Spleen (tissue), 11 donors: Measurements from ENCODE around the gene SEC62. TPM values are rescaled to one million over a fixed set of nuclear protein-coding genes. Genes with fewer than 3 reads are reported as not detected.
"Not testable (repeated sequence)": the region's sequence is repeated elsewhere in the genome, so short reads cannot be mapped to it uniquely, and the experiment has no call there.

Source experiments
- DNase-seq: peaks from one replicate; pipeline ENCODE4 v3.0.0-alpha.2; 2020
- H3K27ac ChIP-seq, 8 donors: fragments of 200-600 bp; sonication (generic) in 7 of 8; 1 replicate in 4 of 8; 2 replicates in 4 of 8; pipeline versions ENCODE4 v1.5.0 to v1.8.0; 2016 to 2021; ENCODE audit warnings: inconsistent platforms in 4 of 8, mild to moderate bottlenecking in 4 of 8, moderate library complexity in 1 of 8
- H3K27me3 ChIP-seq, 7 donors: fragments of 200-600 bp; sonication (generic) in 6 of 7; replicated peaks in 1 of 7; 1 replicate in 4 of 7; 2 replicates in 3 of 7; pipeline versions ENCODE4 v1.5.0 to v1.8.0; 2016 to 2021; ENCODE audit warnings: inconsistent platforms in 3 of 7, mild to moderate bottlenecking in 1 of 7
- H3K36me3 ChIP-seq, 6 donors: fragments of 200-600 bp; sonication (generic) in 5 of 6; 1 replicate in 4 of 6; 2 replicates in 2 of 6; pipeline versions ENCODE4 v1.5.0 to v1.8.0; 2016 to 2021; ENCODE audit warnings: inconsistent platforms in 2 of 6
- H3K4me1 ChIP-seq, 6 donors: fragments of 200-600 bp; sonication (generic) in 5 of 6; 1 replicate in 3 of 6; 2 replicates in 3 of 6; pipeline versions ENCODE4 v1.5.0 to v1.8.0; 2016 to 2021; ENCODE audit warnings: inconsistent platforms in 3 of 6
- H3K4me3 ChIP-seq, 8 donors: fragments of 200-600 bp; sonication (generic) in 7 of 8; 1 replicate in 4 of 8; 2 replicates in 4 of 8; pipeline versions ENCODE4 v1.5.0 to v1.8.0; 2016 to 2021; ENCODE audit warnings: inconsistent platforms in 4 of 8, mild to moderate bottlenecking in 4 of 8, moderate library complexity in 2 of 8
- H3K9me3 ChIP-seq, 8 donors: fragments of 200-600 bp; sonication (generic) in 7 of 8; 1 replicate in 4 of 8; 2 replicates in 4 of 8; pipeline versions ENCODE4 v1.5.0 to v1.8.0; 2016 to 2021; ENCODE audit warnings: inconsistent platforms in 4 of 8
- CTCF ChIP-seq, 11 experiments: fragments of 200-600 bp in 7 of 11; fragments of 450-650 bp in 4 of 11; sonication (generic) in 4 of 11; IDR thresholded peaks in 8 of 11; conservative IDR thresholded peaks in 3 of 11; 1 replicate in 7 of 11; 2 replicates in 4 of 11; pipeline versions ENCODE4 v1.4.0 to v1.8.0; 2016 to 2021; ENCODE audit warnings: antibody characterized with exemption in 11 of 11, inconsistent platforms in 4 of 11, mild to moderate bottlenecking in 1 of 11
- POLR2A ChIP-seq, 3 donors: fragments of 450-650 bp; IDR thresholded peaks; one replicate each; pipeline ENCODE4 v1.5.1; 2017; ENCODE audit warnings: antibody characterized with exemption in 3 of 3, mild to moderate bottlenecking in 1 of 3
- POLR2AphosphoS5 ChIP-seq, 3 donors: sonication (generic); formaldehyde crosslinking; IDR thresholded peaks; one replicate each; pipeline ENCODE4 v1.5.1; 2017; ENCODE audit warnings: antibody characterized with exemption in 3 of 3
- WGBS, 5 donors: extraction: QIAGEN DNeasy Blood & Tissue Kit in 3 of 5; methylation state at CpG; one replicate each; pipeline versions ENCODE4 v1.1.5 to v1.1.7; 2013 to 2018; 5-methylcytosine and 5-hydroxymethylcytosine counted together
- intact Hi-C: fragments of 100-400 bp; cut with DNase I; formaldehyde crosslinking; loops from one replicate; pipeline ENCODE4 v1.15.0; 2023; ENCODE audit warnings: low total_unique reads
- polyA plus RNA-seq, 3 donors: library from polyadenylated mRNA; stranded (reverse); fragments of 200-250 nt; gene quantifications; one replicate each; pipeline ENCODE4 v1.2.1, GENCODE V29; 2013
- total RNA-seq, 7 donors: library from RNA; depleted of rRNA in 3 of 7; stranded (reverse); fragments of >200 nt in 3 of 7; fragmentation: NEBNext Ultra II Directional in 4 of 7; extraction: Animal tissue kit (Norgen Biotek cat#: 25700) in 4 of 7; gene quantifications; one replicate each; pipeline versions ENCODE4 v1.1.0 to v1.2.1, GENCODE V29; 2016 to 2021
- donor health status: healthy with polysubstance abuse.
- donor health status: DM: no; HTN: no; CAD: no; lungs with moderate emphysema.
- donor health status: DM: no; HTN: no; CAD: no.
- donor health status: Bipolar disorder and iron deficiency.
- donor health status: healthy.
- donor health status: DM: no; HTN: no; CAD: no.
- donor health status: DM: yes; HTN: yes; CAD: no.

The SEC62 gene
- total and polyA plus RNA-seq, 10 donors = 32.8 to 178 (median 105) TPM

- intact Hi-C loops = no loop called here
- 67 to 76% (median 73%) methylated on average over 7 of the region's 7 CpGs for WGBS, 5 donors
- TF ChIP-seq CTCF (IDR thresholded peaks at IDR 0.05 in 8 of 11, conservative IDR thresholded peaks at IDR 0.05 in 3 of 11) (no peak), POLR2AphosphoS5 (IDR thresholded peaks at IDR 0.05) (no peak), POLR2A (IDR thresholded peaks at IDR 0.05) (no peak)
- no peak for DNase-seq
- Histone ChIP-seq H3K4me1 (peaks cover 0 to 5% (median under 1%) of the 10 kb centered on the region in 6 donors), H3K27ac (no peak overlapping the region), H3K9me3 (no peaks in the 10 kb centered on the region), H3K36me3 (no peaks in the 10 kb centered on the region), H3K27me3 (no peaks in the 10 kb centered on the region), H3K4me3 (no peak overlapping the region)
Observed at GRCh38 chr3:170012683-170013400, 46.2 kb downstream of the SEC62 start.

GRCh38 chr3:170016057-170016456 is 49.5 kb downstream of the SEC62 start:
- no peak overlapping the region for H3K27ac ChIP-seq
- 93 to 97% (median 93%) methylated on average over 3 of the region's 3 CpGs for WGBS, 5 donors

GRCh38 chr3:170019306-170019705 is 52.7 kb downstream of the SEC62 start:
- H3K36me3 ChIP-seq, H3K4me1 ChIP-seq, intact Hi-C loops, H3K27ac ChIP-seq, DNase-seq, H3K27me3 ChIP-seq, H3K9me3 ChIP-seq, H3K4me3 ChIP-seq: not testable (repeated sequence)
- 82 to 89% (median 87%) methylated on average over 4 of the region's 4 CpGs for WGBS, 5 donors

More at GRCh38 chr3:170016057-170016456, 49.5 kb downstream of the SEC62 start:
- no peak overlapping the region for H3K4me3 ChIP-seq
- TF ChIP-seq CTCF (IDR thresholded peaks at IDR 0.05 in 8 of 11, conservative IDR thresholded peaks at IDR 0.05 in 3 of 11) = no peak
- no peak for TF ChIP-seq POLR2AphosphoS5 (IDR thresholded peaks at IDR 0.05)
- TF ChIP-seq POLR2A (IDR thresholded peaks at IDR 0.05) = no peak
- H3K27me3 ChIP-seq = no peaks in the 10 kb centered on the region
- no peak for DNase-seq
- intact Hi-C loops = no loop called here
- no peaks in the 10 kb centered on the region for H3K9me3 ChIP-seq
- H3K36me3 ChIP-seq = no peaks in the 10 kb centered on the region
- H3K4me1 ChIP-seq = peaks cover 0 to 4% (median 0%) of the 10 kb centered on the region in 6 donors

- no peak for DNase-seq
- 60 to 77% (median 67%) methylated on average over 3 of the region's 3 CpGs for WGBS, 5 donors
- H3K4me1 ChIP-seq = peaks cover 0 to 4% (median 0%) of the 10 kb centered on the region in 6 donors
- H3K4me3 ChIP-seq = no peak overlapping the region
- H3K27ac ChIP-seq = no peak overlapping the region
- H3K36me3 ChIP-seq = no peaks in the 10 kb centered on the region
- no peaks in the 10 kb centered on the region for H3K9me3 ChIP-seq
- intact Hi-C loops = no loop called here
- TF ChIP-seq POLR2A (IDR thresholded peaks at IDR 0.05) (no peak), CTCF (IDR thresholded peaks at IDR 0.05 in 8 of 11, conservative IDR thresholded peaks at IDR 0.05 in 3 of 11) (peak in 5 of 11 experiments; percentile 22 to 35 (median 34)), POLR2AphosphoS5 (IDR thresholded peaks at IDR 0.05) (no peak)
- no peaks in the 10 kb centered on the region for H3K27me3 ChIP-seq
Observed at GRCh38 chr3:170021083-170021482, 54.5 kb downstream of the SEC62 start.
